Epithelial cell of esophagus (primary cell): ENCODE results near the gene TEPSIN.

Experiments
- DNase-seq: peaks from one replicate; pipeline ENCODE4 v3.0.0; 2010; ENCODE audit warnings: low read depth
- H3K4me3 ChIP-seq: 2 replicates; pipeline ENCODE4 v1.5.1; 2011; ENCODE audit warnings: mild to moderate bottlenecking, low read length, control low read depth
- TF ChIP-seq, protein P1 (sequence below): IDR thresholded peaks from 2 replicates; pipeline ENCODE4 v1.5.1; 2011; ENCODE audit warnings: low read depth, mild to moderate bottlenecking, low read length, control low read depth, inconsistent platforms; ENCODE audit not compliant: insufficient read depth; ENCODE audit errors: missing control alignments

TEPSIN gene

DNA sequence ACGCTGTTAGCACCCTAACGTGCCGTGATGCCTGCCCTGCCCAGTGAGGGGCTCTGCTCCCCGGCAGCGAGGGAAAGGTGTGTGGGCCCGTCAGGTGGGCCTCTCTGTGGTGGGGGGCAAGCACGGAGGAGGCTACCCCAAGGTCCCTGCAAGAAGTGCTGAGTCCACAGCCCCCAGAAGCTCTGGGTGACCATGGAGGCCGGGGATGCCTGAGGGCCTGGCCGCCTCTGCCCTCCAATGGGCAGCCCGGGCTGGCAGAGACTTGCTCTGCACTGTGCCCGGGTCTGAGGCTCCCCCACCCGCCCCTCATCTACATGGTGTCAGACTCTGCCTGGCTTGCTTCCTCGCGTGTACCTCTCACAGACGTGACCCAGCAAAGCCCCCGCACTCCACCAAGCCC lies 44.0 kb upstream of the TEPSIN start:
- TF ChIP-seq, protein P1, sequence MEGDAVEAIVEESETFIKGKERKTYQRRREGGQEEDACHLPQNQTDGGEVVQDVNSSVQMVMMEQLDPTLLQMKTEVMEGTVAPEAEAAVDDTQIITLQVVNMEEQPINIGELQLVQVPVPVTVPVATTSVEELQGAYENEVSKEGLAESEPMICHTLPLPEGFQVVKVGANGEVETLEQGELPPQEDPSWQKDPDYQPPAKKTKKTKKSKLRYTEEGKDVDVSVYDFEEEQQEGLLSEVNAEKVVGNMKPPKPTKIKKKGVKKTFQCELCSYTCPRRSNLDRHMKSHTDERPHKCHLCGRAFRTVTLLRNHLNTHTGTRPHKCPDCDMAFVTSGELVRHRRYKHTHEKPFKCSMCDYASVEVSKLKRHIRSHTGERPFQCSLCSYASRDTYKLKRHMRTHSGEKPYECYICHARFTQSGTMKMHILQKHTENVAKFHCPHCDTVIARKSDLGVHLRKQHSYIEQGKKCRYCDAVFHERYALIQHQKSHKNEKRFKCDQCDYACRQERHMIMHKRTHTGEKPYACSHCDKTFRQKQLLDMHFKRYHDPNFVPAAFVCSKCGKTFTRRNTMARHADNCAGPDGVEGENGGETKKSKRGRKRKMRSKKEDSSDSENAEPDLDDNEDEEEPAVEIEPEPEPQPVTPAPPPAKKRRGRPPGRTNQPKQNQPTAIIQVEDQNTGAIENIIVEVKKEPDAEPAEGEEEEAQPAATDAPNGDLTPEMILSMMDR: no peak
- H3K4me3 ChIP-seq: no peak overlapping the region
- no peak for DNase-seq

DNA sequence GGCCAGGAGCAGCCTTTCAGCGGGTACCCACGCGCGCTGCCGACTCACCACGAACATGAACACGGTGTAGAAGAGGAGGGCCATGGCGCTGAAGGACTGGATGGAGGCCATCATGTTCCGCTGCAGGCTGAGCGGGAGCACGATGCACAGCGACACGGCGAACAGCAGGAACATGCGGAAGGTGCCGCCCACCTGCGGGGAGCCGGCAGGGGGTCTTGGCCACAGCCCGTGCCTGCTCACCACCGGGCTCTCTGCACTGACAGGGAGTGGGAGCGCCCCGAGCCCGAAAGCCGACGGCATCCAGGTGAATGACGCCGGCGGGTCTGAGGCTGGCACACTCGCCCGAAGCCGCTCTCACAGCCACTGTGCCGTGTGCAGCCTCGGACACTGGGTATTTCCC lies 43.3 kb upstream of the TEPSIN start:
- no peak overlapping the region for H3K4me3 ChIP-seq
- no peak for DNase-seq
- TF ChIP-seq, protein P1: no peak

DNA sequence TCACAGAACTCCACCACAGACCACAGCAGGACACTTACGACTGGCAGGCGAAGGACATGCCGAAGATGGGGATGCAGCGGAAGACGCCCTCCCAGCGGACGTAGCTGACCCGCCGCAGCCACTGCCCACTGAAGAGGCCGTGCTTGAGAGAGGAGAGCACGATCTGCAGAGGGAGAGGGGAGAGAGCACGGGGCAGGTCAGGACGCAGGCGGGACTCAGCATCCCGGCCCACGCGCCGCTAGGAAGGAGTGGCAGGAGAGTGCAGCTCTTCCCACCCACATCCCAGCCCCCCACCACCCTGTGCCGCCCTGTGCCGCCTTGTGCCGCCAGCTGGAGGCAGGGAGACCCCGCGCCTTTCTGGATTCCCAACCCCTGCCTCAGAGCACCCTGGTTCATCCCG lies 41.7 kb upstream of the TEPSIN start:
- DNase-seq: no peak
- no peak overlapping the region for H3K4me3 ChIP-seq
- TF ChIP-seq, protein P1: no peak

DNA sequence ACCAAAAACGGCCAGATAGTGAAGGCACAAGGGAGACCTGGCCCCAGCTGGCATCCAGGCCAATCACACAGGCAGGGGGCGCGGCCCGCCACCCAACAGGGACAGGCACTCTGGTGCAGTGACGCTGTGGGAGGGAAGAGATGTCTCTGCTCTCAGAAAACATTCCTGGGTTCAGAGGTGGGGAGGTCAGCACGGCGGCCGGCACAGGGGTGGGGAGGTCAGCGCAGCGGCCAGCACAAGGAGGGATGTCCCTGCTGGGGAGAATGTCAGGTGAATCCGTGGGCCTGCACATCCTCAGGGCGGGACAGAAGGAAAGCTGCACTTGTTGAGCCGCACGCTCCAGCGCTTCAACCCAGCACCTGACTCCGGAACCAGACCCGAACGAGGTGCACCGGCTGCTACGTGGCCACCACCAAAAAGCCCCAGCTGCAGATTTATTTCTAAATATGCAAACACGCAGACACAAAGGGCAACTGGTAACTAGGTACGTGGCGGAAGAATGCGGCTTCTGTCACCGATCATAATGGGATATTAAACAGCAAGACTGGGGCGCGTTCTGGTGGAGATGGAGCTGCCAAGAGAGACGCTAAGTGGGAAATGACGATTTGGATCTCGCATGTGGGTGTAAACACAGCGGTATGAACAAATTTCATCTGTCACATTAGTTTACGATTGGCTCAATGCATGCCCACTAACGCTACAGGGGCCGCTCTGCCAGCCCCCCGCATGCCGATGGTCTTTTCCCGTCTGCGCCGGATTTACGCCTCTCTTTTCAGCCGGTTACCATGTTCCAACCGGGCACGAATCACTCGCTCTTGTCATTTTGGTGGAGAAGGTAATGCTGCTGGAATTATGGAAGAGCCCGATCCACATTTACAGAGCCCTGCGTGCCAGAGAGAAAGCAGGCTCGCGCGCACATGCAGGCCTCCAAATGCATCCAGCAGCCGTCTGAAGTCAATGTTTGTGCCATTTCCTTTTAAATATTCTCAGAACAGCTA lies 40.7 kb upstream of the TEPSIN start:
- H3K4me3 ChIP-seq: no peak overlapping the region
- no peak for DNase-seq
- TF ChIP-seq, protein P1: no peak

DNA sequence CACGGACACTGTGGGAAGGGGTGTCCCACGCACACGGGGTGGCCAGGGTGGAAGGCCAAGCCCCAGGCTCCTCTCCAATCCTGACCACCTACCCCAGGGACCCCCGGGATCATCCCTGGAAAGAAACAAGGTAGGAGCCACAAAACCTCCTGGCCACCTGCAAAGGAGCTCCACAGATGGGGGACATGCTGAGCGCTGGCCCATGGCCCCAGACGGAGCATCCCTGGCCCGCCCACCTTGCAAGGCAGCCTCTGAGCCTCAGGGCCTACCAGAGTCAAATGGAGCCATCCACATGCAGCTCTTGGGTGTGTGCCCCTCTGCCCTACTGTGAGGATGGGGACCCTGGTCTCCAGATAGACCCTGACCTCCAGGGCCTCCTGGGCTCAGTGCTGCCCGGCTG lies 40.0 kb upstream of the TEPSIN start:
- DNase-seq: no peak
- TF ChIP-seq, protein P1: no peak
- H3K4me3 ChIP-seq: no peak overlapping the region

DNA sequence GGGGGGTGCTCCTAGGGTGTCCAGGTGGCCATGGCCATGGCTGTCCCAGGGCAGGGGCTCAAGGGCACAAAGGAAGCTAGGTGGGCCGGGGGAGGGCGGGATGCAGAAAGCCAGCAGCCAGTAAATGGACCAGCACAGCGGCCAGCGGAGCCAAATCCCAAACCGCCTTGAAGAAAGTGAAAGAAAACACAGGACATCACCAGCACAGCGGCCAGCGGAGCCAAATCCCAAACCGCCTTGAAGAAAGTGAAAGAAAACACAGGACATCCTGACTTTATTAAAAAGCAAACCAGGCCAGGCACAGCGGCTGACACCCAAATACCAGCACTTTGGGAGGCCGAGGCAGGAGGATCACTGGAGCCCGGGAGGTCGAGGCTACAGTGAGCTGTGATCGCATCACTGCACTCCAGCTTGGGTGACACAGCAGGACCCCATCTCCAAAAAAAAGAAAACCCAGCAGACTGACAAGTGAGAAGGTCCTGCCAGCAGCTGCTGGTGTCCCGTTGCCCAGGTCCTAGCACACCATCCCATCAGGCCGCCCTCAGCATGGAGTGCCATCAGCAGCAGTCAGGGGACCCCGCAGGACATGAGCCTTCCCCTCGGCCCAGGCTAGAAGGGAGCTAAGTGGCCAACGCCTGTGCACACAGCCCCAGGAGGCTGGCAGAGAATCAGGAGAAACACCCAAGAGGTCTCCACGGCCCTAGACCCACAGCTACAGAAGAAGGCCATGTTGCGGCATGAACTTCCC lies 39.3 kb upstream of the TEPSIN start:
- no peak for DNase-seq
- H3K4me3 ChIP-seq: no peak overlapping the region

More for the DNA sequence above, 39.3 kb upstream of the TEPSIN start:
- TF ChIP-seq, protein P1: no peak
